ENCODE measurements around the gene TSC2.
"Not testable (repeated sequence)": the region's sequence is repeated elsewhere in the genome, so short reads cannot be mapped to it uniquely, and the experiment has no call there.

GRCh38 chr16:2126161-2126743 is 78.5 kb downstream of the TSC2 start:
- not testable (repeated sequence) for TF ChIP-seq CTCF (optimal IDR thresholded peaks at IDR 0.05 in 1 of 3, IDR thresholded peaks at IDR 0.05 in 1 of 3, conservative IDR thresholded peaks at IDR 0.05 in 1 of 3; ENCODE audit: extremely low read depth in 1 of 3, insufficient read depth in 2 of 3, low read length in 3 of 3); EZH2 (IDR thresholded peaks at IDR 0.05; ENCODE audit: low read length)

All from keratinocyte (primary cell).